BLaER1 (cell line): ENCODE results near the gene ARHGAP24.
A peak's percentile ranks its signal among the peaks of the same experiment; 100 is the strongest.

Source experiments
- H3K27ac ChIP-seq: shearing (Covaris generic); formaldehyde crosslinking; 2 replicates; pipeline ENCODE4 v1.8.1; 2022
- H3K27me3 ChIP-seq: shearing (Covaris generic); formaldehyde crosslinking; 2 replicates; pipeline ENCODE4 v1.8.1; 2022
- H3K36me3 ChIP-seq: shearing (Covaris generic); formaldehyde crosslinking; 2 replicates; pipeline ENCODE4 v1.8.1; 2022
- H3K4me1 ChIP-seq: shearing (Covaris generic); formaldehyde crosslinking; 2 replicates; pipeline ENCODE4 v1.8.1; 2022
- H3K4me2 ChIP-seq: shearing (Covaris generic); formaldehyde crosslinking; 2 replicates; pipeline ENCODE4 v1.8.1; 2022
- H3K4me3 ChIP-seq: shearing (Covaris generic); formaldehyde crosslinking; 2 replicates; pipeline ENCODE4 v1.8.1; 2022
- H3K9ac ChIP-seq: shearing (Covaris generic); formaldehyde crosslinking; 2 replicates; pipeline ENCODE4 v1.8.1; 2022
- H3K9me3 ChIP-seq: shearing (Covaris generic); formaldehyde crosslinking; 2 replicates; pipeline ENCODE4 v1.8.1; 2022
- H4K20me1 ChIP-seq: shearing (Covaris generic); formaldehyde crosslinking; 2 replicates; pipeline ENCODE4 v1.8.1; 2022
- Cebpa-rat ChIP-seq: shearing (Covaris generic); IDR thresholded peaks from 2 replicates; pipeline ENCODE4 v1.8.1; 2022

ARHGAP24 gene

DNA sequence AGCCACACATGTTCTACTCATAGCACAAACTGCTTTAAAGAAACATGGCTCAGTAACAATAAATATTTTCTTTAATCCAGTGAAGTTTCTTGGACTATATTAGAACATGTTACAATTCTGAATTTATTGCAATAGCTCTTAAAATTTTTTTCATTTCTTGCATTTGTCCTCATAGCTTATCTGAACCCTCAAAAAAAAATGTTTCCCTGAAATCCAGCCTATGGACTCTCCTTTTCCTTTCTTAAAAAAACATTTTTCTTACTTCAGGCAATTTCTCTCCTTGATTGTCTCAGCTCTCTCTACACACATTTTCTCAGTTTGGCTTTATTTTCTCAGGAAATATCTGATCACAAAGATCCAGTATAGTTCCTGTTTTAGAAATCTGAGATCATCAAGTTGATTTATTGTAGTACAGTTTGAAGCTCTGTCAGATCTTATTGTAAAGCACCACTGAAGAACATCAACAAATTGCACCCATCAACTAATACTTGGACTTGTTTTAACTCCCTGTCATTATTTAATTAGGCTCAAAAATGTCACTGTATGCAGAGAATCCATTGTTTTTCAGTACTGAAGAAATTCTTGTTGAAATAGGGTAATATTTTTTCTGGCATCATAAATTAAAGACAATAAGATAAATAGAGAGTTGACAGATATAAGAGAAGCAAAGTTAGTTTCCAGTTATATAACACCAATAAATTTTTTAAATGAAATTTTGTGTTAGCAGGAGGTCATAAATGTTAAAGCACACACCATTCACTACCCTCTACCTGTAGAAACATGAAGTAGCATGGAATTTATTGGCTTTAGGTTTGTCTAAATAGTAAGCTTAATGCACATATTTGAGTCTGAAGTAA, 317.7 kb downstream of the ARHGAP24 start:
- Histone ChIP-seq H3K4me3 (no peak overlapping the region), H3K9ac (no peak overlapping the region), H3K27ac (no peak overlapping the region), H3K4me2 (no peak overlapping the region), H4K20me1 (no peaks in the 10 kb centered on the region), H3K4me1 (peaks cover 2% of the 10 kb centered on the region; the same call in 1 of the 2 replicates), H3K36me3 (no peaks in the 10 kb centered on the region), H3K9me3 (no peaks in the 10 kb centered on the region), H3K27me3 (no peaks in the 10 kb centered on the region)
- TF ChIP-seq Cebpa-rat: no peak

DNA sequence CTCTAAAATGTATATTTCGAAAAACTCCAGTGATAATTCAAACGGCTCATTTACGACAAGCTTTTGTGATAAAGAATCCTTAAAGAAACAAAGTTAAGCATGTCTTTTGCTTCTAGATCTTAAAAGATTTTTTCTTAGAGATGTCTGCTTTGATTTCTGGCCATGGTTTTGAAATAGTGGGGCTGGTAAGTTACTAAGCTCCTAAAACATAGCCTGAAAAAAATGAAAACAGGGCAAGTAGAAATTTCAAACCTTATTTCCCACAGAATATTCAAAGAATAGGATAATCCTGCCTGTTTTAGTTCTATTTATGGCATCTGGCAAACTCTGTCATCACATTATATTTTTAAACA, 318.3 kb downstream of the ARHGAP24 start:
- Histone ChIP-seq H3K27me3 (no peaks in the 10 kb centered on the region), H3K9me3 (no peaks in the 10 kb centered on the region), H3K4me1 (peaks cover 6% of the 10 kb centered on the region; the same call in 1 of the 2 replicates), H3K9ac (no peak overlapping the region), H4K20me1 (no peaks in the 10 kb centered on the region), H3K27ac (no peak overlapping the region), H3K4me3 (no peak overlapping the region), H3K36me3 (no peaks in the 10 kb centered on the region), H3K4me2 (no peak overlapping the region)
- TF ChIP-seq Cebpa-rat: no peak

DNA sequence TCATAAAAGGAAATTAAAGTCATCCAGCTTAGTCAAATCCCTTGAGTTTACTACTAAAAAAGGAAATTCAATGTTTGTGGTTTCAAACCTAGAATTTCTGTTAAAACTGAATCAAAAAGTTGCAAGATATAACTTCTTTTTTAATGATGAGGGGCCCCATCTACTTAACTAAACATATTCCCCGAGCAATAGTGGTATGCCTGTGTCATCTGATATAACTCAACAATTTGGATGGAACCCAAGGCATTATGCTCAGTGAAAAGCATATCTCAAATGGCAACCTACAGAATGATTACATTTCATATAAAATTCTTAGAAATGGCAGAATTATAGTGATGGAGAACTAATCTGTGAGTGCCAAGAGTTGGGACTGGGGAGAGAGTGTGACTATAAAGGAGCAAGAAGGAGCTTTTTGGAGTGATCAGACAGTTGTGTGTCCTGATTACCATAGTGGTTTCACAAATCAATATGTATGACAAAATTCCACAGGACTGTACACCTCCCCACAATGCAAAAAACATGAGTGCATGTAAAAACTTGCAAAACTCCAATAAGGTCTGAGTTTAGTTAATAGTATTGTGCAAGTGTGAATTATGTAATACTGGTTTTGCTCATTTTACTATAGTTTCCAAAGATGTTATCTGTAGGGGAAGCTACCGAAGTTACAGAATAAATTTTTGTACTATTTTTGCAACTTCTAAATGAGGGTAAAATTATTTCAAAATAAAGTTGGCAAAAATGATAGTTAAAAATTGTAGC, 323.2 kb downstream of the ARHGAP24 start:
- no peaks in the 10 kb centered on the region for H3K36me3 ChIP-seq
- H3K4me2 ChIP-seq: peak overlapping the region; percentile 35; the same call in 1 of the 2 replicates
- peaks cover 4% of the 10 kb centered on the region for H3K9me3 ChIP-seq
- TF ChIP-seq Cebpa-rat: no peak
- no peak overlapping the region for H3K9ac ChIP-seq
- peaks cover 6% of the 10 kb centered on the region; the same call in 1 of the 2 replicates for H3K4me1 ChIP-seq
- no peak overlapping the region for H3K4me3 ChIP-seq
- no peaks in the 10 kb centered on the region for H4K20me1 ChIP-seq
- H3K27ac ChIP-seq: no peak overlapping the region
- no peaks in the 10 kb centered on the region for H3K27me3 ChIP-seq

DNA sequence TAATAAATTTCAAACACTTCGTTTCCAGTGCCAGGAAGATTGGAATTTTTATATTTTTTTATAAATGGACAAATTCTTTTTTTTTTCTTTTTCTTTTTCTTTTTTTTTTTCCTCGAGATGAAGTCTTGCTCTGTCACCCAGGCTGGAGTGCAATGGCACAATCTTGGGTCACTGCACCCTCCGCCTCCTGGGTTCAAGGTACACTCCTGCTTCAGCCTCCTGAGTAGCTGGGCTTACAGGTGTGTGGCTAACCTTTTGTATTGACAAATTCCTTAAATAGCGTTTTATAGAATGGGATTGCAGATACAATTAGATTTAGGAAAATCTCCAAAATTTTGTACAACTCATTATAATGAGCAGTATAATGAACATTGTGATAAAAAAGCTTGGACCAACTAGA, 328.9 kb downstream of the ARHGAP24 start:
- no peak overlapping the region for H3K9ac ChIP-seq
- TF ChIP-seq Cebpa-rat: no peak
- no peaks in the 10 kb centered on the region for H3K36me3 ChIP-seq
- H3K4me3 ChIP-seq: no peak overlapping the region
- no peak overlapping the region for H3K4me2 ChIP-seq
- no peak overlapping the region for H3K27ac ChIP-seq
- no peaks in the 10 kb centered on the region for H3K27me3 ChIP-seq
- no peaks in the 10 kb centered on the region for H3K4me1 ChIP-seq
- H4K20me1 ChIP-seq: no peaks in the 10 kb centered on the region
- peaks cover 3% of the 10 kb centered on the region for H3K9me3 ChIP-seq

DNA sequence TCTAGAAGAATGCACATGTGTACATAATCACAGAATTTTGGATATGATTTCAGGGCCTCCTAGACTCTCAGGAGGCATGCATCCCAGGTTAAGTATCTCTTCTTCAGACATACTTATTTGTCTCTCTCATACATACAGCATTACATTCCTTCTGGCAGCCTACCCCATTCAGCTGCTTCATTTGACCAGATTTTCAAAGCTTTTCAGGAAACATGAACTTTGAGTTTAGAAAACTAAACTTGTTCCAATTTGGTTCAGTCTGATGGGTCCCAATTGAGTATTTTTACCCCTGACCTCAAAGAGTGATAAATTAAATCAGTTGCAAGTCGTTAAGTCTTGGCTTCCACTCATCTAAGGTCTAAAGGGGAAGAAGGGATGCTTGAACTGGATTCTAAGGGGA, 330.9 kb downstream of the ARHGAP24 start:
- no peak overlapping the region for H3K4me2 ChIP-seq

DNA sequence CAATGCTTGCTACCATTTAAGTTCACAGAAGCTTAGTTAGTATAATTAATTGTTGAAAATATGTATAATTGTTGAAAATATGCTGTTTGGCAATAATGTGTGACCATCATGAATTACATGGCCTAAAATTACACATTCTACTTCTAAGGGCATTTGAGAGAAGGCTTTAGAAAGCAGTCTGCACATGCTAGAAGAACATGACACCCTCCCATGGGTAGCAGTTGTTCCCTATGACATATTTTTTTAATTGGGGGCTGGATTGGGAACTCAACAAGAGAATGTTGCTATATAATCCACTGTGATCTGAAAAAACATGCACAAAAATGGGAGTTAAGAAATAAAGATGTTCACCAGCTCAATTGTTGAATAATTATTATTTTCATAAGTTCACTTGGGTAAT, 331.4 kb downstream of the ARHGAP24 start:
- H3K4me1 ChIP-seq: no peaks in the 10 kb centered on the region
- no peaks in the 10 kb centered on the region for H4K20me1 ChIP-seq
- no peaks in the 10 kb centered on the region for H3K9me3 ChIP-seq
- H3K4me3 ChIP-seq: no peak overlapping the region
- no peak for TF ChIP-seq Cebpa-rat
- H3K36me3 ChIP-seq: no peaks in the 10 kb centered on the region
- no peak overlapping the region for H3K9ac ChIP-seq
- H3K4me2 ChIP-seq: no peak overlapping the region
- H3K27ac ChIP-seq: no peak overlapping the region
- H3K27me3 ChIP-seq: no peaks in the 10 kb centered on the region

More for the DNA sequence above, 330.9 kb downstream of the ARHGAP24 start:
- Histone ChIP-seq H3K9ac (no peak overlapping the region), H3K27me3 (no peaks in the 10 kb centered on the region), H3K9me3 (no peaks in the 10 kb centered on the region), H4K20me1 (no peaks in the 10 kb centered on the region), H3K4me3 (no peak overlapping the region), H3K4me1 (no peaks in the 10 kb centered on the region), H3K36me3 (no peaks in the 10 kb centered on the region), H3K27ac (no peak overlapping the region)
- TF ChIP-seq Cebpa-rat: no peak

DNA sequence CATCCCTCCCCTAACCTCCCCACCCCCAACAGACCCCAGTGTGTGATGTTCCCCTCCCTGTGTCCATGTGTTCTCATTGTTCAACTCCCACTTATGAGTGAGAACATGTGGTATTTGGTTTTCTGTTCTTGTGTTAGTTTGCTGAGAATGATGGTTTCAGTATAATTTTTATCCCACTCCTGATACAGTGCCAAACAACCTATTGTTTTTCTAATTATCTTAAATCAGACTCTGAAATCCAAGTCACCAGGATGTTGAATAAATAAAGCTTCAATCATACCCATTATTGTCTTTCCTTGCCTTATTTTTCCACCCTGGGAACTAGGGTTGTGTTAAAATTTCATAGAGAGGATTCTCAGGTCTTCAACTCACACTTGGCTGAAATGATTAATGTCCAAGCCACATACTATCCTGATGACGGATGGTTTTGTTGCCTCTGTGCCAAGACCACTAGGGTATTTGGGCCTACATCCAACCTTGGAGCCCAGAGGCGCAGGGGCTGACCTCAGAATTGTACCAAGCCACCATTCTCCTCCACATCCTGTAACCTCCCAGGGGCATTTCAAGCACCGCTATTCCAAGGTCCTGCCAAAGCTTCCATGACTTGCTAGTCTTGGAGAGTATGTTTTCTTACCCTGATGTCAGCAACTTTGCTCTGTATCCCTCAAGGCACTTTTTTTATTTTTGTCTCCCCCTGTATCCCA, 332.4 kb downstream of the ARHGAP24 start:
- no peaks in the 10 kb centered on the region for H3K4me1 ChIP-seq
- no peak overlapping the region for H3K27ac ChIP-seq
- no peaks in the 10 kb centered on the region for H3K27me3 ChIP-seq
- no peaks in the 10 kb centered on the region for H3K9me3 ChIP-seq
- H3K4me2 ChIP-seq: no peak overlapping the region
- H3K4me3 ChIP-seq: no peak overlapping the region
- H3K9ac ChIP-seq: no peak overlapping the region
- no peaks in the 10 kb centered on the region for H3K36me3 ChIP-seq
- H4K20me1 ChIP-seq: no peaks in the 10 kb centered on the region
- TF ChIP-seq Cebpa-rat: no peak

DNA sequence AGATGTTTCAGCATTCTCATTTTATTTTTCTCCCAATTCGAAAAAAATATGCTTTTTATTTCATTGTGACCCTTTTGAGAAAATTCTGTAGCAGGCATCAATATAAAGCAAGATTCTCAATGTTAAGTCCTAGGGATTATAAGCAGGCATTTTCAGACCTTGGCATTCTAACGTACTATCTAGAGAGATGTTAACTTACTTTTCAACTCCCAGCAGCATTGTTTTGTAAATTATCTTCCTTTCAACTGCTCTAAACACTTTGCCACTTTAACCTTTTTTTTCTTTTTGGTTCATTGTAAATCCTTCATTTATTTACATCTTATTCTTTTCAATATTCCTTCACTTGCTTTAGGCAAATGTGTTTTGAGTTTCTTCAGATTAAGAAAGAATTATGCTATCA, 333.2 kb downstream of the ARHGAP24 start:
- H4K20me1 ChIP-seq: no peaks in the 10 kb centered on the region

DNA sequence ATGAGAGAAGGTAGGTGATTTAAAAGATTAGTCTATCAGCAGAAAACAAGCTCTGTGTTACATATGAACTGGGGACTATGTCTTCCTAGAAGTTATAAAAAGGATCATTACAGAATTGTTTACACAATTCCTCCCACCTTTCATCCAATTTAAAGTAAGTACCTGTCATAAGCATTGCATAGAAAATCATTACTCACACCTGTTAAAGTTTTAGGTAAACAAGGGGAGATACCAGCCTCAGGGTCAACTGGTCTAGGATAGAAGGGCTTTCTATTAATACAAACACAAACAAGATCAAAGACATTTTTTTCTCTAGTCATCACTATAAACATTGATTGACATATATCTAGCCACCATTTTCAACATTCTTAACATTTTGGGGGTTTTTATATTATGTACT, 333.9 kb downstream of the ARHGAP24 start:
- no peaks in the 10 kb centered on the region for H3K27me3 ChIP-seq
- no peak for TF ChIP-seq Cebpa-rat
- no peaks in the 10 kb centered on the region for H3K9me3 ChIP-seq
- H3K4me1 ChIP-seq: no peaks in the 10 kb centered on the region
- H3K4me3 ChIP-seq: no peak overlapping the region
- H3K36me3 ChIP-seq: no peaks in the 10 kb centered on the region
- no peak overlapping the region for H3K27ac ChIP-seq
- H3K9ac ChIP-seq: no peak overlapping the region
- H4K20me1 ChIP-seq: no peaks in the 10 kb centered on the region
- H3K4me2 ChIP-seq: no peak overlapping the region

More for the DNA sequence above, 333.2 kb downstream of the ARHGAP24 start:
- Histone ChIP-seq H3K36me3 (no peaks in the 10 kb centered on the region), H3K9ac (no peak overlapping the region), H3K27ac (no peak overlapping the region), H3K4me1 (no peaks in the 10 kb centered on the region), H3K27me3 (no peaks in the 10 kb centered on the region), H3K4me3 (no peak overlapping the region), H3K4me2 (no peak overlapping the region), H3K9me3 (no peaks in the 10 kb centered on the region)
- TF ChIP-seq Cebpa-rat: no peak

DNA sequence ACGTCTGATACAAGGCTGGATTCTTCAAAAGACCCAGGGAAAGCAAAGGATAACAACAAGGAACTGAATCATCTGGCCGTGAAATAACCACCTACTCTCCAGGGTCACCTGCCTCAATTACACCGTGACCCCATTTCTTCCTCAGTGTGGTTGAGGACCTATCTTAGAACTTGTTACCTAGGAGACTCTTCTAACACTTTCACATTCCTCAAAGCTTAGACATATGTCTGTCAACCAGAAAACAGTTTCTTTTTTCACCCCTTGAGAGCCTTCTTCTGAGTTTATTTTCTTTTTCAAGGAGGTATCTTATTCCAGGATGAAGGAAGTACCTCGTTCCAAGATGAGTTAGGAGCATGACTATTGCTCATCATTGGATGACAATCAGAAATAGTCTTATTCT, 337.8 kb downstream of the ARHGAP24 start:
- Histone ChIP-seq H3K27me3 (no peaks in the 10 kb centered on the region), H3K4me1 (no peaks in the 10 kb centered on the region)

More for the DNA sequence above, 337.8 kb downstream of the ARHGAP24 start:
- H3K9ac ChIP-seq: no peak overlapping the region
- H3K9me3 ChIP-seq: no peaks in the 10 kb centered on the region
- H3K4me3 ChIP-seq: no peak overlapping the region
- no peak for TF ChIP-seq Cebpa-rat
- H3K27ac ChIP-seq: no peak overlapping the region
- H3K36me3 ChIP-seq: no peaks in the 10 kb centered on the region
- no peak overlapping the region for H3K4me2 ChIP-seq
- no peaks in the 10 kb centered on the region for H4K20me1 ChIP-seq
